Measurements from ENCODE around the gene NAP1L4.

The NAP1L4 gene

DNA sequence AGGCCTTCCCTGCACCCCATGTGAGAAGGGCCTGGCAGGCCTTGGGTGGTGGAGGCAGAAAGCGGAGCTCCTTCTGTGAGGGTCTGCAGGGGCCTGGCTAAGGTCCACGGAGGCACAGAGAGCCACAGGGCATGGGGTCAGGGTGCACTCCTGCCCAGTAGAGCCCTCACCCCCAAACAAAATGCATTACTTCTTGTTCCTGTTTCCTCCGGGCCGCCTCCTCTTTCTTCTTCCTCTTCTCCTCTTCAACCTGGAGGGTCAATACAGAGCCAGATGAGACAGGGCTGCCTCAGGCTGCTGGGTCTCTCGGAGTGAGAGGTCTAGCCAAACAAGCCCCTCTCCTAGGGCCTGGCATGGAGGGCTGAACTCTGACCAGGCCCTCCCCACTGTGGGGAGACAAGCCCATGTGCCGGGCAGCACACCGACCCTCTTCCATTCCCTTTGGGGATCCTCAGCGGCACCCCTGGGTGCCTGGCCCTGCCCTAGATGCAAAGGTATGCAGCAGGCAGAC lies 10.3 kb upstream of the NAP1L4 start:
- H3K27ac ChIP-seq (ENCODE audit: low read length) = no peak overlapping the region

DNA sequence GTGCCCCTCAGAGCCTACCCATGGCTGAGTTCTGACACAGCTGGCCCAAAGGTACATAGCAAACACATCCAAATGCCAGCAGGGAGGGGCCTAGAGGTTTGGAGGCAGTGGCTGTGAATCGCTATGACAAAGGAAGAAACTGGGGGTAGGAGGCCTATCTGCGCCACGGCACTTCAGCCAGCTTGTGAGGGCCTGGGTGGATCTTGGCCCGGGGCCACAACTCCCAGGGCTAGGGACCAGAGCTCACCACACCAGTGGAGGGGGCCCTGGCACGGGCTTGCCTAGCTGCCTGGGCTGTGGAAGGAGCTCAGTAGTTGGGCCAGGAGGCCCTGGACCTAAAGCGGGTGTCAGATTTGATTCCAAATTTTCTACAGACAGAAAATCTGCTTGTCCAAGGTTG lies 9.4 kb upstream of the NAP1L4 start:
- DNase-seq (ENCODE audit: low read depth, low spot score) = no peak
- Histone ChIP-seq H3K36me3 (ENCODE audit: control insufficient read depth, insufficient read depth, low read length) (peaks cover 28% of the 10 kb centered on the region), H3K27ac (ENCODE audit: low read length) (no peak overlapping the region), H3K4me1 (ENCODE audit: control insufficient read depth, insufficient read depth, low read length) (no peaks in the 10 kb centered on the region; the same call in 1 of the 2 replicates), H3K4me3 (ENCODE audit: low read length) (no peak overlapping the region), H3K9me3 (ENCODE audit: control insufficient read depth, insufficient read depth, low read length) (no peaks in the 10 kb centered on the region), H3K27me3 (ENCODE audit: control insufficient read depth, insufficient read depth, low read length) (no peaks in the 10 kb centered on the region)
- no CpG with 5 or more reads among the region's 6 CpGs for WGBS (ENCODE audit: insufficient coverage, insufficient read length)

More for the DNA sequence above, 10.3 kb upstream of the NAP1L4 start:
- H3K4me1 ChIP-seq (ENCODE audit: control insufficient read depth, insufficient read depth, low read length) = no peaks in the 10 kb centered on the region; the same call in 1 of the 2 replicates
- no peak for DNase-seq (ENCODE audit: low read depth, low spot score)
- no peaks in the 10 kb centered on the region for H3K9me3 ChIP-seq (ENCODE audit: control insufficient read depth, insufficient read depth, low read length)
- WGBS (ENCODE audit: insufficient coverage, insufficient read length) = no CpG with 5 or more reads among the region's 8 CpGs
- H3K27me3 ChIP-seq (ENCODE audit: control insufficient read depth, insufficient read depth, low read length) = no peaks in the 10 kb centered on the region
- H3K4me3 ChIP-seq (ENCODE audit: low read length) = no peak overlapping the region
- peaks cover 29% of the 10 kb centered on the region for H3K36me3 ChIP-seq (ENCODE audit: control insufficient read depth, insufficient read depth, low read length)

DNA sequence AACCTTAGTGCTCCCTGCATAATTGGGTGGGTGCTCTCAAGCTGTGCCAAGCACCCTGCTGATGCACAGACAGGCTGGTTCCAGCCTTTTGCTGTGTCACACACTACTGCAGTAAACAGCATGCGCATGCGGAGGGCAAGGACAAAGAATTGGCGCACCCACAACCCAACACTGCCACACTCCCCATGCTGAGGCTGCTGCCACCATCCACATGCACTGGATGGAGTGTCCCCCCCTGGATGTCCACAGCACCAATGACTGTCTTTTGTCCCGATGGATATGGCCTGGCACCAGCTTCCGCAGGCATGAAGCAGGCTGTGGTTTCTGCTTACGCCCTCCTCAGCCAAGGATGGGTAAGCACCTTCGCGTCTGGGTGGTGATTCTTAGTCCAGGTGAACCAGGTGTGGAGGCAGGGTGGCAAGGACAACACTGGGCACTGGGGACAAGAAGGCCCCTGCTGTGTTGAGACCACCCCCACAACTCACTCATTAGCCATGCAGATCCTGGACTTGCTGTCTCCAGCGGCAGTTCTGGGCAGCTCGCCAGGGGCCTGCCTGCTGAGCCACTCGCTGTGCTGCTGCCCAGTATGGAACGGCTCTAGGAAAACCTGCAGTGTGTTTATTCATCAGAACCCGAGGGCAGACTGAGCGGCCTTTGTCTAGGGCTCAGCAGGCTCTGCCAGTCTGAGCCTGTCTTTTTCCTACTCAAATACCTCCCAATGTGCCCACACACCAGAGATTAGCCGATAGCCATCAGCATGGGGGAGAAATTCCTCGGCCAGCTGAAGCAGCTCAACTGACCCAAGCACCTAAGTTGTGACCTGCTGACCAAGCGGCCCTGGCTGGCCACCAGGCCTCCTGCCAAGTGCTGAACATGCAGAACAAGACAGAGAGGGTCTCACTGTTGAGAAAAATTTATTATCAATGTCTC lies 8.2 kb upstream of the NAP1L4 start:
- Histone ChIP-seq H3K27me3 (ENCODE audit: control insufficient read depth, insufficient read depth, low read length) (no peaks in the 10 kb centered on the region), H3K27ac (ENCODE audit: low read length) (no peak overlapping the region), H3K4me3 (ENCODE audit: low read length) (no peak overlapping the region; the same call in 1 of the 2 replicates), H3K9me3 (ENCODE audit: control insufficient read depth, insufficient read depth, low read length) (no peaks in the 10 kb centered on the region), H3K4me1 (ENCODE audit: control insufficient read depth, insufficient read depth, low read length) (no peaks in the 10 kb centered on the region), H3K36me3 (ENCODE audit: control insufficient read depth, insufficient read depth, low read length) (peaks cover 26% of the 10 kb centered on the region)
- WGBS (ENCODE audit: insufficient coverage, insufficient read length) = no CpG with 5 or more reads among the region's 17 CpGs
- DNase-seq (ENCODE audit: low read depth, low spot score) = no peak

DNA sequence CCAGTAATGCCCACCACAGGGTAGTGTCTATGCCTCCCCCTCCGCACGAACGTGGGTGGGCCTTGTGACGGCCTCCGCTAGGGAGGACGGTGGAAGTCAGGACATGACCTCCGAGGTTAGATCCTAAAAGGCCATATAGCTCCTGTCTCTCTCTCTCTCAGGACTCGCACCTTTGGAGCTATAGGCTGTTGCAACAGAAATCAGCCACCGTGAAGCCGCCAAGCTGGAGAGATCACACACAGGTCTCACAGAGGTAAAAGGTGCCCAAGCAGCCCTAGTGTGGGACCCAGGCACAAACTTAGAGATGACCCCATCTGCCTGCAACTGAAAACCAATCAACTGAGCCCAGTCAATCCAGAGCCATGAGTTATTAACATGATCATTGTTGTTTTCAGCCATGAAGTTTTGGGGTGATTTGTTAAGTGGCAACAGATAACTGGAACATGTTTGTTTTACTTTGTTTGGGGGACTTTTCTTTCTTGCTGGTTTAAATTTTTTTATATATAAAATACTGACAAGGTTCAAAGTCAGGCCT lies 7.4 kb upstream of the NAP1L4 start:
- Histone ChIP-seq H3K36me3 (ENCODE audit: control insufficient read depth, insufficient read depth, low read length) (peaks cover 25% of the 10 kb centered on the region), H3K4me3 (ENCODE audit: low read length) (no peak overlapping the region), H3K27me3 (ENCODE audit: control insufficient read depth, insufficient read depth, low read length) (no peaks in the 10 kb centered on the region), H3K9me3 (ENCODE audit: control insufficient read depth, insufficient read depth, low read length) (no peaks in the 10 kb centered on the region), H3K27ac (ENCODE audit: low read length) (no peak overlapping the region), H3K4me1 (ENCODE audit: control insufficient read depth, insufficient read depth, low read length) (no peaks in the 10 kb centered on the region)
- DNase-seq (ENCODE audit: low read depth, low spot score) = no peak
- no CpG with 5 or more reads among the region's 10 CpGs for WGBS (ENCODE audit: insufficient coverage, insufficient read length)

DNA sequence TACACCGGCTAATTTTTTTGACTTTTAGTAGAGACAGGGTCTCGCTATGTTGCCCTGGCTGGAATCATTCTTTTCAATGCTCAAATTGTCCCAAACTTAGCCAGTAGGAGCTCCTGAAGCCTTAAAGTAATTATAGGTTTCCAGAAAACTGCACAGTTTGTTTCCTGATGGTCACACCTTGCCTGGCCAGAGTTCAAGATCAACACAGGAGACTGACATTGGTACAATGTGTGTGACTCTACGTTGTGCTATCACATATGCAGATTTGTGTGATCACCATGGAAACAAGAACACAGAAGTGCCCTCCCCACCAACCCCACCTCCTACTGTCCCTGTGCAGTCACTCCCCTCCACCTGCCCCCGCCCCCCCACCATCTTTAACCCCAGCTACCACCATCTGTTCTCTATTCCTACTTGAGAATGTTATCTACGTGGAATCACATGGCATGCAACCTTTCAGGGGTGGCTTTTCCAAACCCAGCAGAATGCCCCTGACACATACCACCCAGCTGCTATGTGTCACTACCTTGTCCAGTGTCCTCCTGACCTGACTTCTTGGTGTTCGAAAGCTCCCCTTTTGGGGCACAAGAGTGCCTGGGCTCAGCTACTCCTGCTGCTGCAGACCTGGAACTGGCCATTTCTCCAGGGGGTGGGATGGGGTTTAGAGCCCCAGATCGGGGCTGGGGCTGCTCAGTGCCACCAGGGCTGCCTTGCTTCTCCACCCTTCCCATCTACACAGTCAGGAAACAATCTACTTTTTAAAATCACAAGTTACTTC lies 6.1 kb upstream of the NAP1L4 start:
- no peaks in the 10 kb centered on the region for H3K27me3 ChIP-seq (ENCODE audit: control insufficient read depth, insufficient read depth, low read length)
- H3K27ac ChIP-seq (ENCODE audit: low read length) = no peak overlapping the region
- H3K9me3 ChIP-seq (ENCODE audit: control insufficient read depth, insufficient read depth, low read length) = no peaks in the 10 kb centered on the region
- peaks cover 16% of the 10 kb centered on the region for H3K36me3 ChIP-seq (ENCODE audit: control insufficient read depth, insufficient read depth, low read length)
- H3K4me3 ChIP-seq (ENCODE audit: low read length) = no peak overlapping the region
- DNase-seq (ENCODE audit: low read depth, low spot score) = no peak
- no CpG with 5 or more reads among the region's 7 CpGs for WGBS (ENCODE audit: insufficient coverage, insufficient read length)
- no peaks in the 10 kb centered on the region for H3K4me1 ChIP-seq (ENCODE audit: control insufficient read depth, insufficient read depth, low read length)

DNA sequence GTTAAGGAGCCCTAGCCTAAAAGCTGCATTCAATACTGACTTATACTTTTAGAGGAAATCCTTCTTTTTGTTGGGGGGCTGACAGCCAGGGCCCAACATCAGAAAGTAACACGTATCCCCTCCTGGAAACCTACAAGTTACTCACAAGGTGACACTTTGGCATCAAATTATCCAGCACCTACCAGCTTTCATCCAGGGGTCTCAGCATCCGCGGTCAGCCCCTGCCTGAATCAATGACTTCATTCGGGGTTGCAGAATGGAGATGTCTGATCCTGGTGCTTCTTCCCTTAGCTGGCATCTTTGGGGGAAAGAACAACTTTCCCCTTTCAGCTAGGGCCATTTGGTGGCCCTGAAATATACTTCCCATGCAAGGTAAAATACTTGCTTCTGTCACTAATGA lies 5.3 kb upstream of the NAP1L4 start:
- H3K4me1 ChIP-seq (ENCODE audit: control insufficient read depth, insufficient read depth, low read length) = 0 out of 2 replicates have a peak, but pooled peaks cover 2% of the 10 kb centered on the region
- H3K27ac ChIP-seq (ENCODE audit: low read length) = no peak overlapping the region
- H3K36me3 ChIP-seq (ENCODE audit: control insufficient read depth, insufficient read depth, low read length) = peaks cover 11% of the 10 kb centered on the region
- H3K4me3 ChIP-seq (ENCODE audit: low read length) = no peak overlapping the region
- no peak for DNase-seq (ENCODE audit: low read depth, low spot score)
- no CpG with 5 or more reads among the region's 4 CpGs for WGBS (ENCODE audit: insufficient coverage, insufficient read length)
- no peaks in the 10 kb centered on the region for H3K9me3 ChIP-seq (ENCODE audit: control insufficient read depth, insufficient read depth, low read length)
- H3K27me3 ChIP-seq (ENCODE audit: control insufficient read depth, insufficient read depth, low read length) = no peaks in the 10 kb centered on the region

DNA sequence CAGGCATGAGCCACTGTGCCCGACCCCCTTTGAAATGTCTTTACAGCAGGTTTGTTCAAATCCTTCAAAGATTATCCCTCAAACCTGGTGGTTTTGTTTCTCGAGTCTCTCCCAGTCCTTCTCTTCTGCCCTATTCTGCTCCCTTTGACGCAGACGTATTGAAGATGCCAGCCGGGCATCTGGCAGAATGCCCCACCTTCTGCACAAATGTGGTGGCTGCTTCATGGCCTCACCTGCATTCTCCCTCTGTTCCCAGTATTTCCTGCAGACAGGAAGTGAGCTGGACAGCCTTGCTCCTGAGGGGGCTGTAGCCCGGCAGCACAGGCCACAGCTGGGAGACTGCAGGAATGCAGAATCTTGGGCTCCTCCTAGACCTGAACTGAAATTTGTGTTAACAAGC lies 4.8 kb upstream of the NAP1L4 start:
- DNase-seq (ENCODE audit: low read depth, low spot score) = no peak
- Histone ChIP-seq H3K4me3 (ENCODE audit: low read length) (no peak overlapping the region), H3K4me1 (ENCODE audit: control insufficient read depth, insufficient read depth, low read length) (0 out of 2 replicates have a peak, but pooled peaks cover 2% of the 10 kb centered on the region), H3K36me3 (ENCODE audit: control insufficient read depth, insufficient read depth, low read length) (peaks cover 7% of the 10 kb centered on the region), H3K27ac (ENCODE audit: low read length) (no peak overlapping the region), H3K9me3 (ENCODE audit: control insufficient read depth, insufficient read depth, low read length) (no peaks in the 10 kb centered on the region), H3K27me3 (ENCODE audit: control insufficient read depth, insufficient read depth, low read length) (no peaks in the 10 kb centered on the region)
- WGBS (ENCODE audit: insufficient coverage, insufficient read length) = no CpG with 5 or more reads among the region's 6 CpGs

DNA sequence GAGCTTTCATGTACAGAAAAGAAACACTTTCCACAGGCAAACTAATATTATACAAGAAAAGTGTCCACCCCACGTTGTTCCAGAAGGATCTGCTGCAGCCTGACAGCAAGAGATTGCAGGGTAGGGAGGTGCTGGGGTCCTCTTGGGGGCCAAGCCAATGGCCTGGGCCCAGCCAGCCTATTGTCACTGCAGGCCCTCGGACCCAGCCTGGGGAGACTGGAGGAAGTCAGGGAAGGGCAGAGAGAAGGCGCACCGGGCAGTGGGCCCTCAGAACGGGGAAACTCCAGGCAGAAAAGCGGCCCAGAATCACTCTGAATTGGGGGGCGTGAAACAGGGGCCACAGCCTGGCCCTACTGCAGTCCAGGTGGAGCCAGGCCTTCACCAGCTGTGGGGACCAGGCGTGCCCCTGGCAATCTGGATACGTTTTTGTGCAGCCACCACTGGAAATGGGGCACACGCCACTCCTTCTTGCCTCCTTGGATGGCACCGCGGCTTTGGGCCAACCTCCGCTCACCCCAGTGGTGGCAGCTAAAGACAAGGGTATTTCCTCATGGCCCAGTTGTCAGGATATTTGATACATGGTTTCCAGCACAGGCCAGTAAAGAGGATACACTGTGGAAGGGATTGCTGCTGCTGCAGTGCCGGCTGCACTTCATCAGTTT lies 3.9 kb upstream of the NAP1L4 start:
- Histone ChIP-seq H3K27me3 (ENCODE audit: control insufficient read depth, insufficient read depth, low read length) (no peaks in the 10 kb centered on the region), H3K4me1 (ENCODE audit: control insufficient read depth, insufficient read depth, low read length) (0 out of 2 replicates have a peak, but pooled peaks cover 2% of the 10 kb centered on the region), H3K9me3 (ENCODE audit: control insufficient read depth, insufficient read depth, low read length) (no peaks in the 10 kb centered on the region), H3K4me3 (ENCODE audit: low read length) (no peak overlapping the region), H3K27ac (ENCODE audit: low read length) (no peak overlapping the region), H3K36me3 (ENCODE audit: control insufficient read depth, insufficient read depth, low read length) (peaks cover 7% of the 10 kb centered on the region)
- DNase-seq (ENCODE audit: low read depth, low spot score) = no peak
- no CpG with 5 or more reads among the region's 14 CpGs for WGBS (ENCODE audit: insufficient coverage, insufficient read length)

DNA sequence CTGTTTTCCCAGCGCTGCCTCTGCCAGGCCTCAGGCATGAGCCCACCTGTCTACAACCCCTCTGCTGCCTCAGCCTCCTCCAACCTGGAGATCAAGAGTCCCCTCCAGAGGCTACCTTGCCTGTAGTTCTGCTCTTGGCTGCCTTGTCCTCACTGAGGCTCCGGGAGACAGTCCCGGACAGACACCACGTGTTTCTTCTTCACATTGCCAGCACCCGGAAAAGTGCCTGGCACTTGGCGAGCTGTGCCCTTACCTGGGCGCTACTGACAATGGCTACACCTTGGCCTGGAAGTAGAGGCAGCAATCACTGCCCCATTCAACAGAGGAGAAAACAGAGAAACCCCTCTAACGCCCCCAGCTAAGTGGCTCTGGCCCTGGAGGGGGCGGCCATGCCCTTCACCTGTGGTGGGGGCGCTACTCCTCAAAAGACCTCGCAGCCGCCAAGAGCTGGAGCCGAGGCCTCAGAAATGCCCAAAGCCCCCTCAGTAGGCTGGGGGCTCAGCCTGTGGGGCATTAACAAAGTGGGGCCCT lies 3.0 kb upstream of the NAP1L4 start:
- H3K4me3 ChIP-seq (ENCODE audit: low read length) = no peak overlapping the region
- no peaks in the 10 kb centered on the region for H3K27me3 ChIP-seq (ENCODE audit: control insufficient read depth, insufficient read depth, low read length)
- 0 out of 2 replicates have a peak, but pooled peaks cover 2% of the 10 kb centered on the region for H3K4me1 ChIP-seq (ENCODE audit: control insufficient read depth, insufficient read depth, low read length)
- no CpG with 5 or more reads among the region's 13 CpGs for WGBS (ENCODE audit: insufficient coverage, insufficient read length)
- H3K27ac ChIP-seq (ENCODE audit: low read length) = no peak overlapping the region
- peaks cover 2% of the 10 kb centered on the region; the same call in 1 of the 2 replicates for H3K36me3 ChIP-seq (ENCODE audit: control insufficient read depth, insufficient read depth, low read length)
- DNase-seq (ENCODE audit: low read depth, low spot score) = no peak
- H3K9me3 ChIP-seq (ENCODE audit: control insufficient read depth, insufficient read depth, low read length) = no peaks in the 10 kb centered on the region
